Stimulated activated CD4-positive, alpha-beta T cell treated with anti-CD3 and anti-CD28 coated beads, Interleukin-1b, Interleukin-23, amount 100 ng/mL, for 24 hours (primary cell): ENCODE data around the gene MUC4.

ENCODE experiments used
- DNase-seq, 4 experiments: peaks; one replicate each; pipeline ENCODE4 v3.0.0-alpha.2; 2020; ENCODE audit warnings: low read depth in 4 of 4, low spot score in 1 of 4

Gene MUC4, protein sequence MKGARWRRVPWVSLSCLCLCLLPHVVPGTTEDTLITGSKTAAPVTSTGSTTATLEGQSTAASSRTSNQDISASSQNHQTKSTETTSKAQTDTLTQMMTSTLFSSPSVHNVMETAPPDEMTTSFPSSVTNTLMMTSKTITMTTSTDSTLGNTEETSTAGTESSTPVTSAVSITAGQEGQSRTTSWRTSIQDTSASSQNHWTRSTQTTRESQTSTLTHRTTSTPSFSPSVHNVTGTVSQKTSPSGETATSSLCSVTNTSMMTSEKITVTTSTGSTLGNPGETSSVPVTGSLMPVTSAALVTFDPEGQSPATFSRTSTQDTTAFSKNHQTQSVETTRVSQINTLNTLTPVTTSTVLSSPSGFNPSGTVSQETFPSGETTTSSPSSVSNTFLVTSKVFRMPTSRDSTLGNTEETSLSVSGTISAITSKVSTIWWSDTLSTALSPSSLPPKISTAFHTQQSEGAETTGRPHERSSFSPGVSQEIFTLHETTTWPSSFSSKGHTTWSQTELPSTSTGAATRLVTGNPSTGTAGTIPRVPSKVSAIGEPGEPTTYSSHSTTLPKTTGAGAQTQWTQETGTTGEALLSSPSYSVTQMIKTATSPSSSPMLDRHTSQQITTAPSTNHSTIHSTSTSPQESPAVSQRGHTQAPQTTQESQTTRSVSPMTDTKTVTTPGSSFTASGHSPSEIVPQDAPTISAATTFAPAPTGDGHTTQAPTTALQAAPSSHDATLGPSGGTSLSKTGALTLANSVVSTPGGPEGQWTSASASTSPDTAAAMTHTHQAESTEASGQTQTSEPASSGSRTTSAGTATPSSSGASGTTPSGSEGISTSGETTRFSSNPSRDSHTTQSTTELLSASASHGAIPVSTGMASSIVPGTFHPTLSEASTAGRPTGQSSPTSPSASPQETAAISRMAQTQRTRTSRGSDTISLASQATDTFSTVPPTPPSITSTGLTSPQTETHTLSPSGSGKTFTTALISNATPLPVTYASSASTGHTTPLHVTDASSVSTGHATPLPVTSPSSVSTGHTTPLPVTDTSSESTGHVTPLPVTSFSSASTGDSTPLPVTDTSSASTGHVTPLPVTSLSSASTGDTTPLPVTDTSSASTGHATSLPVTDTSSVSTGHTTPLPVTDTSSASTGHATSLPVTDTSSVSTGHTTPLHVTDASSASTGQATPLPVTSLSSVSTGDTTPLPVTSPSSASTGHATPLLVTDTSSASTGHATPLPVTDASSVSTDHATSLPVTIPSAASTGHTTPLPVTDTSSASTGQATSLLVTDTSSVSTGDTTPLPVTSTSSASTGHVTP (N-terminal part only)

DNA sequence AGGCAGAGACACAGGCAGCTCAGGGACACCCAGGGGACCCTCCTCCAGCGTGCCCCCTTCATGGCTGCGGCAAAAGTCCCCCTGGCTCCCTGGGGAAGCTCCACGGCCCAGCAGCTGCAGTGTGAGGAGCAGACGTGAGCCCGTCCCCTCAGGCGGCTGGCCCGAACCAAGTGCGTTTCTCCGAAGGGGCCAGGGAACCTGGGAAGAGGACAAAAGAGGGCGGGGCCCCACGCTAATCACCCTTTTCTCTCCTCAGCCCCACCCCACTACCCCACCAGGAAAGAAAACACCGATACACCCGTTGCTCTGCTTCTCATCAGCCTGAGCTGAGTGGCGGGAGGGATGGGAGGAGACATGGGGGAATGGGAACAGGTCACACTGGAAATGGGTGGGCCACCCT is at the start of gene MUC4:
Gene MUC4, minus strand, starts transcription at position 174 of the 400 bp plus-strand sequence. Its CDS starts 112 bp downstream, at position 62.
- DNase-seq = no peak

DNA sequence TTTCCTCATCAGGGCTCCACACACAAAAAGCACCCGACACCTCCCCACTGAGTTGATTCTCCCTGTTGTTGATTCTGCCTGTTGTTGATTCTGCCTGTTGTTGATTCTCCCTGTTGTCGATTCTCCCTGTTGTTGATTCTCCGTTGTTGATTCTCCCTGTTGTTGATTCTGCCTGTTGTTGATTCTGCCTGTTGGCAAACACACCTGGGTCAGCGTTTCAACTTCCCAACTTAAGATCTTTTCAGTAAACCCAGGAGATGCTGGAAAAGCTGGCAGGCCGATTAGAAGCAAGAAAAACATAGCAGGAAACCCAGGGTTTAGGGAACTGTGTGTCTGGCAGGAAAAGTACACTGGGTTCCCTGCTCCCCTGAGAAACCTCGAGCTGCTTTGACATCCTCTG is 48.7 kb upstream of the MUC4 start:
- DNase-seq = no peak

DNA sequence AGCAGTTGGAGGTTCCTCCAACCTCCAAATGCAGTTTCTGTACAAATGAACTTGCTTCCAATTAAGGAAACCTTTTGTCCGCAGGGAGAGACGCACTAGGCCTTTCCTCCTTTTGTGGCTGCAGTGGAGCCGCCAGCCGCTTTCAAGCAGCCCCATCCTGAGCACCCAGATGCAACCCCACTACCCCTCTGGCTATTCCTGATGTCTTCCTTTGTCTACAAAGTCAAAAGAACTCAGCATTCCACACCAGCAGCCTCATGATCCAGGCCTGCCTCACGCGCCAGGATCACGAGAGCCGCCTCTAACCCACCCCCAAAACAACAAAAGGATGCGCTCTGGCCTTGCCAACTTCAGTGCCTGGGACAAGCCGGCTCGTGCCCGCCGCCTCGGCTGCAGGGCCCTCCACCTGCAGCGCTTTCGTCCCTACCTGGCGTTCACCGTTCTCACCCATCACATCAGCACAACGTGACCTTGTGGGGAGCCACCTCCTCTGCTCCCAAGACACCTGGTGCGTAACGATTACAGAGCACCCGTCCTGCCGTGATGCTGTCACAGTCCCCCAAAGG is 48.2 kb upstream of the MUC4 start:
- no peak for DNase-seq

DNA sequence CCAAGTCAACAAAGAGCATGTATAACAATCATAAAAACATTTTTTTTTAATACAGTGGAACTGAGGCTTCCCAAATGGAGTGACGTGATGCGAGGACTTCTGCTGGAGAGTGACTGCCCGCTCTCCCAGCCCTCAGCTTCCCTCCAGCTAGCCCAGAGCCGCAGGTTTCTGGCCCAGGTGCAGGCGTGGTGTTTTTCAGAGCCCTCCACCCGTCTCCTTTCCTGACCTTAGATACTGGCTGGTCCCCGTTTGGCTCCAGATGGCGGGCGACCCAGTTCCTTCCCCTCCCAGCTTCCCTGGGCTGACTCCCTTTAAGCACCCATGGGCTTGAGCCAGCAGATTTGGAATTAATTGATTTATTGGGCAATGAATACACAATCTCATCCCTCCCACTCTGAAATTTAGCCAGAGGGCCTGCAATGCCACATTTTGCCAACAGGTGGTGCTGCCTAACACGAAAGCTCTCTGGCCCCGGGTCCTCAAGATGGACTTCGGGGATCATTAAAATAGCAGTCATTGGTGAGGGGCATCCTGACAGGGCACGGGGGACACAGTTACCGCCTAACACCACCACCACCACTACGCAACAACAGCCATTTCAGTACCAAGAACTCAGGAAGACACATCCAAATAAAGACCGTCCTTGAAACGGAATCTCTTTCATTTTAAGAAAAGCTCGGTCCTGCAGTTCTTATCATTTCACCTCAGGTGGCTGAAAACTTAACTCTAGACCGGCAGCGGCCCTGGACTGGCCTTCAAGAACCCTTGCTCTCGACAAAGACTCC is 47.5 kb upstream of the MUC4 start:
- DNase-seq = peak; percentile 41 to 69 (median 58)

DNA sequence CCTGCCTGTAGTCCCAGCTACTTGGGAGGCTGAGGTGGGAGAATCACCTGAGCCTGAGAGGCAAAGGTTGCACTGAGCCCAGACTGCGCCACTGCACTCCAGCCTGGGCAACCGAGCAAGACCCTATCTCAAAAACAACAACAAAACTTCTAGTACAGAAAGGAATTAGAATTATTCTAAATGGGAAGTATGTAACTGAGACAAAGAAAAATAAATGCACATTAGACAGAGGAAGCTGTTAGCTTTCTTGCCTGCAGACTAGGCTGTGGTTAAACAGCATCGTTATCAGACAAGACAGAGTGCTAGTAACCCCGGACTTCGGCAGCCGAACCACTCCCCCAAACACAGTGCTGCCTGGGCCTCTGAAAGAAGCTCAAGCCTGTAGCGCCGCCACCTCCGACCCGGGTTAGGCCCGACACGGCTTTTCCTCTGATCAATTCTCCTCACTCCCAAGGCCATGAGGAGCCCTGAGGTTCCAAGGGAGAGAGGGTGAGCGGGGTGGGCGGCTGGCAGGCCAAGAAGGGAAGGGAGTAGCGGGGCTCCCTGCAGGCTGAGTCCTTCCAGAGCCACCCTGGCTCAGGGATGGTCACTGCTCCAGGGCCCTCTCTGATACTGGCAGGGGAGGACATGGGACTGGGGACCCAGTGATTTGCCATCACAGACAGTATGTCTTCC is 44.8 kb upstream of the MUC4 start:
- no peak for DNase-seq

DNA sequence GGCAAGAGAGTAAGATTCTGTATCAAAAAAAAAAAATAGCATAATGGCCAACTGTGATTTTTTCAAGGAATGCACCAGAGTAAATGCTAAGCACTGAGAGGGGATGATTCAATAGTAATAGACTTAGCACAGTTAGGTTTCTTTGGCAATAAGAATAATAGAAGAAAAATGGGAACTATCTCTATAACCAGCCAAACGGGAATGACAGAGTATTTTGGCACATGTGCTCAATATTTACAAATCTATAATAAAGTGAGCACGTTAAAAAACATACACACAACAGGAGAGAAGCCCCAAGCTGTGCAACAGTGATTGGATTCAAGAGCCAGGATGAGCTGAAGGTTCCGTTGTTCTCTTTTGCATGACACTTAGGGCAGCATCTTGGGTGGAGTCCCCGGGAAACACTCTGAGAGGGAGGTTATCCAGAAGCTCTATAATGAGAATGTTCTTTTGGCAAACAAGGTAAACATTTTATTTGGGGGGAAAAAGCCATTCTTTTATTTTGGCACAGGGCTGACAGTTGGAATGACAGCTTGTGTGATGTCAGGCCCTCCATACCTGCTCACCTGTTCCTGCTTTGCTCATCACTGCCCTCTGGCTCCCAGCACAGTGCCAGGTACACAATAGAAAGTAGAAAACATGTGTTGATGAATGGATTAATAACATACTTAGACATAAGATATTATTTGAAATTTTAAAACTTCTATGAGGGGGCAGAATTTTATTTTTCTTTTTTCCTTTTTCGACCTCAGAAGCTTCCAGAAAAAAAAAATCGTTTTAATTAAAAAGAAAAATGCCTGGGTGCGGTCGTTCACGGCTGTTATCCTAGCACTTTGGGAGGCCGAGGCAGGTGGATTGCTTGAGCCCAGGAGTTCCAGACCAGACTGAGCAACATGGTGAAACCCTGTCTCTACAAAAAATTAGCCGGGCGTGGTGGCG is 44.0 kb upstream of the MUC4 start:
- DNase-seq = no peak

DNA sequence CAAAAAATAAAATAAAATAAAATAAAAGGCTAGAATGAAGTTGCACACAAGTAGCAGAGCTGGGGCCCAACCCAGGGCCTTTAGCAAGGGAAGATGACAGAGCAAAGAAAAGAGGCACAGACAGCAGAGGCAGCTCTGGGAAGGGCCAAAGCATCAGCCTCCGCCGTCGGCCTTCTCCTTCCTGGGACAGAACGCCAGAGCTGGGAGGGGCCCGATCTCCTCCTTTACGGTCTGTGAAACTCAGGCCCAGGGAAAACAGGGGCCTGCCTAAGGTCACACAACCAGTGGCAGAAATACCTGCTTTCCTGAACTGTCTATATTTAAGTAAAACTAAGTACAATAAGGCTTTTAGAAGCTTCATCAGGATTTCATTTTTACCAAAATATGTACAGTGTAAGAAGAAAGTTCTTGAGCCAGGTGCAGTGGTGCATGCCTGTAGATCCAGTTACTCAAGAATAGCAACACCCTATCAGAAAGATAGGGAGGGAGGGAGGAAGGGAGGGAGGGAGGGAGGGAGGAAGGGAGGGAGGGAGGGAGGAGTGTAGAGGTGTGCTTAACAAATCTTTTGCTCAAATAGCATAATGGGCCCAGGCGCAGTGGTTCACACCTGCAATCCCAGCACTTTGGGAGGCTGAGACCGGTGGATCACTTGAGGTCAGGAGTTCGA is 43.0 kb upstream of the MUC4 start:
- DNase-seq = no peak

DNA sequence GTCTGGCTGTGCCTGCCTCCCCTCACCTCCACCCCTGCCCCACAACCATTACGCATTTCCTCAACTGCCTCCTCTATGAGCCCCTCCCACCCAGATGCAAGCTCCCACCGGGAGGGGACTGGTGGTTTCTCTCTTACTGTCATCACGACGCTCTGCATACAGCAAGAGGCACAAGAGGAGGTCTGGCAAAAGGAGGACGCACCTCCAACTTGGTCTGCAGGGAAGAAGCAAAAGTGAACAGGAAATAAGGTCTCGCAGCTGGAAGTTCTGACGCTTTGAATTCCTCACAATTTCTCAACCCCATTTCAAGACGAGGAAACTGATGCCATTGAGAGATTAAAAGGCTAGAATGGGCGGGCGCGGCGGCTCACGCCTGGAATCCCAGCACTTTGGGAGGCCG is 42.3 kb upstream of the MUC4 start:
- DNase-seq = no peak

DNA sequence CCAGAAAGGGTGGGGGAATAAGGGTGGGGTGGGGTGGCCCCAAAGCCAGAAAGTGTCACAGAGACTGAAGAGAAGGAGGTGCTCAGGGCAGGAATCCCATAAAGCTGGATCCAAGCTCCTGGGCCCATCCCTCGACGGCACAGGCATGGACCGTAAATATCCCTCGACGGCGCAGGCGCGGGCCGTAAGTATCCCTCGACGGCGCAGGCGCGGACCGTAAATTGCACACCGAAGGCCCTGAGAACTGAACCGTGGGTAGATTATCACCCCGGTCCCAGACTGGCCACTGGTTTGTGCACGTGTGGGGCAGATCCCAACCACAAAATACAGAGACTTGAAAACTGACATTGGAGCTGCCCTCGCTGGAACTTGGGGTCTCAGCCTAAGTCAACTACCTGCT is 41.3 kb upstream of the MUC4 start:
- DNase-seq = no peak

DNA sequence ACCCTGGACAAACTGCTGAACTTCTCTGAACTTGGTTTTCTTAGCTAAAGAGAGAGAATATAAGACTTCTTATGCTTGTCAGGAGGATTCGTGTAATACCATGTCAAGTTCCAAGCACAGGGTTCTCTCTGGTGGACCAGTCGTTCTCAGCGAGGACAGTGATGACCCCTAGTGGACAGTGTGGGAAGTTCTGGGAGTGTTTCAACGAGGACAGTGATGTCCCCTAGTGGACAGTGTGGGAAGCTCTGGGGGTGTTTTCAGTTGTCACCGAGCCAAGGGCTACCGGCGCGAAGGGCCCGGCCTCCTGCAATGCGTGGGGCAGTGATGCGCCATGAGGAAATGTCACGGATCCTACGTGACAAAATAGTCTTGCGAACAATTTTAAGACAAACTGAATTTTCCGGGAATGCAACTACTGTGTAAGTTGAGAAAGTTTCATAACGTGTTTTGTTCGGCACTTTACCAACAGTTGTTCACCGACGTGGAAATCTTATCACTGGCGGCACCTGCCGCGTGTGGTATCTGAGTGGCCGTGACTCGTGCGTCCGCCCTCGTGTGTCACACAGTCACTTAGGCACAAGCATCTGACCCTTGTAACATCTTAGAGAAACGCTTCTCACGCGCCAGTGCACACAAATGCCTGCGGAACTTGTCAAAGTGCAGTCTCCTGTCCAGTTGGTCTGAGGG is 39.3 kb upstream of the MUC4 start:
- DNase-seq = peak; percentile 77 to 84 (median 78)

DNA sequence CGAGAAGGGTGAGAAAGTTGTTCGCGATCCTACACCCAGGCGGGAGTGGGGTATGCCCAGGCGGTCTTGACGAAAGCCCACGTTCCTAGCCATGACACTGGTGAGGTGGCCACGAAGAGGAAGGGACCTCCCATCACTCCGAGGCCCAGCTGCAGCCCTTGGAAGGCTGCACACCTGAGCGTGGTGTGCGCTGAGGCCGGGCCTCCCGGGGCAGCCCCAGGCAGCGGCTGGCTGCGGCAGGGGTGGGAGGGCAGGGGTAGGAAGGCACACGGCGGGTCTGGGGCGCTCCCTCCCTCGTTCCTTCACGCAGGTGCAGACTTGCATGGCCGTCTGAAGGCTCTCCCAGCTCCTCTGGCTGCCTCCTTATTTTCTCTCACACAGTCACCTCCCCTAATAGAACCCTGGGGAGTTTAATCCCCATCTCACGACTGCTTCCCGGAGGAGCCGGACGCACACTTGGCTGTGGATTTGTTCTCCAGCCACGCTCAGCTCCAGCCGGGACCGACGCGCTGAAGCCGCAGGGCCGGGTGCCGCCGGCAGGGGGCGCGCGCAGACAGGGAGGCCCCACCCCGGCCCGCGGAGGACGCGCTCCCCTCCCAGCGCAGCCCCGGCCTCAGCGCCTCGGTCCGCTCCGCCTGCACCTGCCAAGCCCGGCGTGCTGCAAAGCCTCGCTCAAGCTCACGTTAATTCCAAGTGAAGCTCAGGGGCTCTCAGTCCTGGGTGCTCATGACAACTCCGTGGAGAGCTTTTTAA is 37.8 kb upstream of the MUC4 start:
- DNase-seq = no peak

DNA sequence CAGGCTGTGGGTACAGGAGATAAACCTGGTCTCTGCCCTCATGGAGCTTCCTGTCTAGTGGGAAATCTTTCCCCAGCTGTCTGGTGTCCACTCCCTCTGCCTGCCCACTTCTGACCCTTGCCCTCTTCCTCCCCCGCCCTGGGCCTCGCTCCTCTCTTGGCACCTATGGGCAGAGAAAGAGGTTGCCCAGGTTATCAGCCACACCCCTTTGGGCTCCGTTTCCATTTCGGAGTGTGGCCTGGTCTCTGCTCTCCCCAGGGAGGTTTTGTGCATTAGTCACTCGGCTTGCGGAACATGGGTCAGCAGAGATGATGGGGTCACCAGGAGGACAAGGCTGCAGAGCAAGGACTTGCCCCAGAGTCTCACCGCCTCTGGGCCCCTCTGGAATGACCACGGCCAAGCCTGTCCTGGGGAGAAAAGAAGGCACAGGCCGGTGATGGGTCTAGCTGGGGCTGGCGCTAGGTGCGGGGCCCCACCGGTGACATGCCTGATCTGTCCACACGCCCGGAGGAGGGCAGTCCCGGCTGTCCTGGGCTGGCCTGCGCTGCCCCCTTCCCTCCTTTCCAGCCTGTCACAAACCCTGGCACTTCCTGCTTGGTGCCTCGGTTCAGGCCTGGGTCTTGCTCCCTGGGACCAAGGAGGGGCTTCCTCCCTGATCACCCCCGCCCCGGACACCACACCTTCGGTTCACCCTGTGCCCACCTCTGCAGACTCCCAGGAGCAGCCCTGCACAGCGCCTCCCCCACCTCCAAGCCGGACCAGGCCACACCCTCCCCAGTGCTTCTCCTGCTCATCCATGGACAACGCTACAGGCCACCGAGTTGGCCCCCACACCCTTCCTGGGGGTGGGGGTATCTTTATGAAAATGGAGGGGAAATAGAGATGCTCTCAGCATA is 35.6 kb upstream of the MUC4 start:
- DNase-seq = no peak

DNA sequence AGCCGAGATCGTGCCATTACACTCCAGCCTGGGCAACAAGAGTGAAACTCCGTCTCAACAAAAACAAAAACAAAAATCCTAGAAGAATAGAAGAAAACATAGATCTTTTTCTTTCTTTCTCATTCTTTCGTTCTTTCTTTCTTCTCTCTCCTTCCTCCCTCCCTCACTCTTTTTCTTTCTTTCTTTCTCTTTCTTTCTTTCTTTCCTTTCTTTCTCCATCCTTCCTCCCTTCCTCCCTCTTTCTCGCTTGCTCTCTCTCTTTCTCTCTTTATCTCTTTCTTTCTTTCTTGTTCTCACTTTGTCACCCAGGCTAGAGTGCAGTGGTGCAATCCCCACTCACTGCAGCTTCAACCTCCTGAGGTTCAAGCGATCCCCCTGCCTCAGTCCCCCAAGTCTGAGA is 33.8 kb upstream of the MUC4 start:
- DNase-seq = no peak

DNA sequence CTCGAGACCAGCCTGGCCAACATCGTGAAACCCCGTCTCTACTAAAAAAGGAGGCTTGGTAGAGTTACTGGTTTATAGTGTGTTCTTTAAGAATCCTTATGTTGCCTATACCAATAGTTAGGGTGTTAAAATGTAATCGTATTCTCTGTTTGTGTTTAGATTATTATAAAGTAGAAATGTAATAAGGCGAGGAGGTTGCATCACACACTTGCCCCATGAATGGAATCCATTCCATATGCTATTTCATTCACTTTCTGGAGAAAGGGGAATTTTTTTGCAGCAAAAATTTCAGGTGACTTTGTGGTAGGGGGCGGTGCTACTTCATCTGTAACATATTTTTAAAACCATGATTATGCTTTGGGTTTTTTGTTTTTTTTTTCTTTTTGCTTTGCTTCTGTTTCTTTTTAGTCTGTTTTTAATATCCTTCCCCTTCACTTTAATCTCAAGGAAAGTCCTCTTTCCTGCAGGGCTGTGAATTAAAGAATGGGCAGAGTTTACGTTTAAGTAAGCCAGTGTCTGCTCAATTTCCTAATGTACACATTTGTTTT is 33.0 kb upstream of the MUC4 start:
- DNase-seq = no peak

DNA sequence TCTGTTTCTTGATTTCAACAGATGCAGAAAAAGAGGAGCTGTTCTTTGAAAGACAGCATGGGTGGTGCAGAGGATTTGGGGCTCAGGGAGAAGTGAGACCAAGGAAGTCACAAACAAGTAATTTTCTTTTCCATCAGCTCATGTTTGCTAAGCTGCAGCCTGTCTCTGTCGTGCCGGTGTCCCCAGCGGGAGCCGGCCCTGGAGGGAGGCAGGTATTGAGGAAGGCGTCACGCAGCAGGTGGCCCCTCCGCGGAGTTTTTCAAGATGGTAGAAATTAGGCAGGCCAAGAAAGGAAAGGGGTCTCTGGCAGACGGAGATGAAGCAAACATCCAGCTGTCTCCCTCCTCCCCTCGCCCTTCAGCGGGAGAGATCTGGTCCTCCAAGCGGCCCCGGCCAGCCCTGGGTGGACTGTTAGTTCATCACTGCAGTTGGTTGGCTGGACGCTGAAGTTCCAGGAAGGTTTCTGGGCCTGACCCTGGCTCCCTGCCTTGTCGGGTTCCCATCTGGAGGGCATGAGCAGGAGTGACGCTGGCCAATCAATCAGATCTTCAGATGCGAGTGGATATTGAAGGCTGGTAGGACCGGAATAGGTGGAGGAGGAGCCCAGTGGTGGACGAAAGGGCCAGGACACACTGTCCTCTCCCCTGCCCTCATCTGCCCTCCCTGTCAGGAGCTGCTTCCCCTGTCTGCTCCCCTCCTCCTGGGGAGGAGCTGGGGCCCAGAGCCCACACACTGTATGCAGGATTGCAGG is 27.7 kb upstream of the MUC4 start:
- DNase-seq = no peak
